ENCODE results near the gene GYS2.
"Not testable (repeated sequence)": the region's sequence is repeated elsewhere in the genome, so short reads cannot be mapped to it uniquely, and the experiment has no call there.

The GYS2 gene

DNA sequence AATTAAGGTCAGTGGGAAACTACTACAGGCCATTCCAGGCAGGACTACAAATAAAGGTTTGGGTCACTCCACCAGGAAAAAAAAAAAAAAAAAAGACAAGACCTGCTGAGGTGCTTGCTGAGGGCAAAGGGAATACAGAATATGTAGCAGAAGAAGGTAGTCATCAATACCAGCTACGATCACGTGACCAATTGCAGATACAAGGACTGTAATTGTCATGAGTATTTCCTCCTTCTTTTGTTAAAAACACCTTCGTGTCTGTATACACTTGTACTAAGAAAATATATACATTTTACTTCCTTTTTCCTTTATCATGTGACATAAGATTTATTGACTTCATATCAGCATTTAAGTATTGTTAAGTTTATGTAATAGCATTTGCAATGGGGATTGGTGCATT lies 19.2 kb downstream of the GYS2 start:
- no peak overlapping the region for H3K4me3 ChIP-seq (ENCODE audit: control insufficient read depth, low read depth, low read length)
- DNase-seq (ENCODE audit: low read depth) = no peak
- TF ChIP-seq, protein P1, sequence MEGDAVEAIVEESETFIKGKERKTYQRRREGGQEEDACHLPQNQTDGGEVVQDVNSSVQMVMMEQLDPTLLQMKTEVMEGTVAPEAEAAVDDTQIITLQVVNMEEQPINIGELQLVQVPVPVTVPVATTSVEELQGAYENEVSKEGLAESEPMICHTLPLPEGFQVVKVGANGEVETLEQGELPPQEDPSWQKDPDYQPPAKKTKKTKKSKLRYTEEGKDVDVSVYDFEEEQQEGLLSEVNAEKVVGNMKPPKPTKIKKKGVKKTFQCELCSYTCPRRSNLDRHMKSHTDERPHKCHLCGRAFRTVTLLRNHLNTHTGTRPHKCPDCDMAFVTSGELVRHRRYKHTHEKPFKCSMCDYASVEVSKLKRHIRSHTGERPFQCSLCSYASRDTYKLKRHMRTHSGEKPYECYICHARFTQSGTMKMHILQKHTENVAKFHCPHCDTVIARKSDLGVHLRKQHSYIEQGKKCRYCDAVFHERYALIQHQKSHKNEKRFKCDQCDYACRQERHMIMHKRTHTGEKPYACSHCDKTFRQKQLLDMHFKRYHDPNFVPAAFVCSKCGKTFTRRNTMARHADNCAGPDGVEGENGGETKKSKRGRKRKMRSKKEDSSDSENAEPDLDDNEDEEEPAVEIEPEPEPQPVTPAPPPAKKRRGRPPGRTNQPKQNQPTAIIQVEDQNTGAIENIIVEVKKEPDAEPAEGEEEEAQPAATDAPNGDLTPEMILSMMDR (IDR thresholded peaks at IDR 0.05; ENCODE audit: control insufficient read depth, insufficient read depth, low read depth, low read length, missing control alignments) = no peak

GRCh38 chr12:21584403-21585182 lies 20.1 kb downstream of the GYS2 start:
- DNase-seq (ENCODE audit: low read depth); H3K4me3 ChIP-seq (ENCODE audit: control insufficient read depth, low read depth, low read length): not testable (repeated sequence)

- H3K4me3 ChIP-seq (ENCODE audit: control insufficient read depth, low read depth, low read length) = no peak overlapping the region
- no peak for DNase-seq (ENCODE audit: low read depth)
- TF ChIP-seq, protein P1 (IDR thresholded peaks at IDR 0.05; ENCODE audit: control insufficient read depth, insufficient read depth, low read depth, low read length, missing control alignments) = no peak
Measured at GRCh38 chr12:21583587-21583986, 21.1 kb downstream of the GYS2 start.

DNA sequence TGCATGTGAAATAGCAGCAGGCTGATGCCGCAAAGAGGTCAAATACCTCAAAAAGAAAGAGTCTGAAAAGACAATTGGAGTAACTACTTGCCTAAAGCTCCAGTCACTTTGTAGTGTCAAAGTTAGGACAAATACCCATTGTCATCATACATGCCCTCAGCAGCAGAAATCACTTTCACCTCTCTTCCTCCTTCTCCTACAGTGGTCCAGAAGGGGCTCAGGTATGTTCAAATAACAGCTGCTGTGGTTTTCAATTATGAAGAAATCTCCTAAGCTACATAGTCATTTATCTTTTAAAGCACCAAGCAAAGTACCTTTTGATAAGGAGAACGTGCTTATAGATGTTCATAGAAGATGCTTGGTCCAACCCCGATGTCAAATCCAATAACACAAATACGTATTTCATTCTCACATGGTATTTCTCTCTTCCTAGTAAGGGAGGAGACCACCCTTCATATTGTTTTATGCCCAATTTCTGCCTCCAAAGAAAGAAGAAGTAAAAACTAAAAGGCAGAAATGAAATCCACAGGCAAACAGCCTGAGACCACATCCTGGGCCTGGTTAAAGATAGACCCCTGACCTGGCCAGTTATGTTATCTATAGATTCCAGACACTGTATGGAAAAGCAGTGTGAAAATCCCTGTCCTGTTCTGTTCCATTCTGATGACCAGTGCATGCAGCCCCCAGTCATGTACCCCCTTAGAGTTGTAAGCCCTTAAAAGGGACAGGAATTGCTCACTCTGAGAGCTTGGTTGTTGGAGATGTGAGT lies 23.7 kb downstream of the GYS2 start:
- TF ChIP-seq, protein P1 (IDR thresholded peaks at IDR 0.05; ENCODE audit: control insufficient read depth, insufficient read depth, low read depth, low read length, missing control alignments) = no peak
- no peak for DNase-seq (ENCODE audit: low read depth)
- H3K4me3 ChIP-seq (ENCODE audit: control insufficient read depth, low read depth, low read length) = no peak overlapping the region

- H3K4me3 ChIP-seq (ENCODE audit: control insufficient read depth, low read depth, low read length) = no peak overlapping the region
- TF ChIP-seq, protein P1 (IDR thresholded peaks at IDR 0.05; ENCODE audit: control insufficient read depth, insufficient read depth, low read depth, low read length, missing control alignments) = no peak
- DNase-seq (ENCODE audit: low read depth) = no peak
Measured at GRCh38 chr12:21577516-21577915, 27.1 kb downstream of the GYS2 start.

DNA sequence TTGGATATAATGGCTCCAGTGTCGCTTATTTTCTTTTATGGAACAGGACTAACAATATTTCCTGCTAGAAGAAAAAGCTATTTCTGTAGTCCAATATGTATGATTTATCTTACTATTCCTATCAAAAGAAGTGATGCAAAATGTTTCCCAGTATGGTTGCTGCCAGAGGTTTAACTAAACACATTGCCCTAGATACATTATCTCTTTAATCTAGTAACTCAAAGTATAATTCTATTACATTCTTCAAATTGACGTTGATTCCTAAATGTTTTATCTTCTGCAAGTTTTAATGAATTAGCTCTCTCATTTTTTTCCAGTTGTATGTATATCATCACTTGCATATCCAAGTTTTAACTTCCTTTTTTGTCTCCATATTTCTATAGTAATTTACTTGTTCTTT lies 28.2 kb downstream of the GYS2 start:
- TF ChIP-seq, protein P1 (IDR thresholded peaks at IDR 0.05; ENCODE audit: control insufficient read depth, insufficient read depth, low read depth, low read length, missing control alignments) = no peak
- no peak for DNase-seq (ENCODE audit: low read depth)
- H3K4me3 ChIP-seq (ENCODE audit: control insufficient read depth, low read depth, low read length) = no peak overlapping the region

DNA sequence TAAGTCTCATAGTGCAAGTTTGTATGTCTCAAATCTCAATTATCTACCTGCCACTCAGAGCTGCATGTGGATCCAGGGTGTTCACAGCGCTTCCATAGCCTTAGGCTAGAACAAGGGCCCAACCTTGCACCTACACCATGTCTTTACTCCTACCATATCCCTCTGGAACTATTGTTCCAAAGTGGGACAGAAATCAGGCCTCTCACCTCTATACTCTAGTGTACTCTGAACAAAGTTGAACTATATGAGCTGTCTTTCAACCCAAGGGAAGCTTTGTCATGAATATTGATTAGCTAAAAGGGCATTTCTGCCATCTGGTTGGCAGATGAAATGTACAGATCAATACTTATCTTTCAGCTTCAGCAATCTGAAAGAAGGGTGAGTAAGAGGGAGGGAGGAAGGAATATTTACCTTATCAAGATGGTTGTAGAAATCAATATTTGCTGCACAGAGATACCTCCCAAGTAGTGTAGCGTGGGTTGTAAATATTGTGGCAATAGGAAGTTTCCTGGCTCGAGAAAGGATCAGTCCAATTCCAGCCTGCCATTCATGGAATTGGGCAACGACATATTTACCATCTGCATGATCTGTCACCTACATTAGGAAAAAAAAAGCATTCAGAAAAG lies 30.8 kb downstream of the GYS2 start:
- no peak overlapping the region for H3K4me3 ChIP-seq (ENCODE audit: control insufficient read depth, low read depth, low read length)
- DNase-seq (ENCODE audit: low read depth) = no peak
- TF ChIP-seq, protein P1 (IDR thresholded peaks at IDR 0.05; ENCODE audit: control insufficient read depth, insufficient read depth, low read depth, low read length, missing control alignments) = no peak
